ENCODE results near the gene DBI.
A peak's percentile ranks its signal among the peaks of the same experiment; 100 is the strongest.
"Not testable (repeated sequence)": the region's sequence is repeated elsewhere in the genome, so short reads cannot be mapped to it uniquely, and the experiment has no call there.

Gene DBI

GRCh38 chr2:119366161-119366648 lies 572 bp upstream of the DBI start:
- DNase-seq, result no peak

DNA sequence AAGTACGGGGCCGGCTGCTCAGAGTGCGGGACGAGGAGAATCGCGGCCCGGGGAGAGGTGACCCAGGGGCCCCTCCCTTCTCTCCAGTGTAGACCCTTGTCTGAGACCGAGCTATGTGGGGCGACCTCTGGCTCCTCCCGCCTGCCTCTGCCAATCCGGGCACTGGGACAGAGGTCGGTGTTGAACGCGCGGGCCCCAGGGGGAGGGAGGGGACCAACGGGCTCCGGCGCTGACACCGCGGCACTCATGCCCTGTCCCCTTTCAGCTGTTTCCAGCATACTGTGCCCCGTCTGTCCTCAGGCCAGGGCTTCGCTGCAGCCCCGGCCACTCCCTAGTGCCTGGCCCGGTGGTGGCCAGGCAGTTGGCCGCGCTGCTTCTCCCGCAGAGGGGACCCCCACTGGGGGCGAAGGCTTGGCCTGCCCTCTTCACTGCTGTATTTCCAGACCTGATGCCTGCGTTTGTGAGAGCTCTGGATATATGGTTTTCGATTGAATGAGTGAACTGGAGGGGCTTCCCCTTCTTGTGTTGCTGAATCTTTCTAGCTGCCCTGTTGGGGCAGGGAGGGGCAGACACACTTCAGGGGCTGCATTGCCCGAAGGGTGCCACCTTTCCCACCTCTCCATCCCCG lies 809 bp downstream of the DBI start:
- peak; percentile 27 for DNase-seq

- no peak for DNase-seq
These were observed 3.1 kb downstream of the DBI start for GRCh38 chr2:119369845-119370244.

GRCh38 chr2:119371111-119371510 lies 4.3 kb downstream of the DBI start:
- DNase-seq, result no peak

DNA sequence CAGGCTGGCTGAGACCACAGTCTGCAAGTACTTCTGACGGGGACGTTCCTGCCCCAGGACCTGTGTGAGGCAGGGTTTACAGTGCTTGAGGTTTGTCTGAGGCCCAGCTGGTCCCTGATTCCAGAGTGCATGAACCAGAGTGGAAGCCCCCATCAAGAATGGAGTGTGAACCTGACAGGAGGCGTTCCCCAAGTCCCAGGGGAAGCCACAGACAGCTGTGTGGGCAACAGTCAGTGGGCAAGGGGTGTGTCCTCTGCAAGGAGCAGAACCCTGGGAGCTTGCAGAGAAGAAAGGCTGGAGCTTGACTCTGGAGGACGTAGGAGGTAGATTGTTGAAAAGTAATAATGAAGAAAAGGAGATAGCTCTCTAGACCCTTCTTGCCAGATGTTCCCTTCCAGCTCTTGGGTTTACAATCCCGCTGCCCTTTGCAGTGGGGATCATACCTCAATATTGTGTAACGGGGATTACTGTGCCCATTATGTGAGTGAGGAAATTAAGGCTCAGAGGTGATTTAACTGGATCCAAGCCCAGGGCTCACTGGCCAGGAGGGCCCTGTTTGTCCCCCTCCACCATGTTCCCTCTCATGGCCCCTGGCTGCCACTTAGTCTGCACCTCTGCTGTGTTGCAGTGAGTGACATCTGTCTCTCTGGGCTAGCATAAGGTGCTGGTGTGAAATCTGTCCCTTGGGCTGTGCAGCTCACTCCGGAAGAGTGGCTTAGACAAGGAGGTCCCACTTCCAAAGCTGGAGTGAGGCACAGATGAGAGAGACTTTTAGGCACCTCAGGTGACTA lies 6.2 kb downstream of the DBI start:
- DNase-seq, result no peak

GRCh38 chr2:119373907-119374745 lies 7.3 kb downstream of the DBI start:
- DNase-seq, result not testable (repeated sequence)

DNA sequence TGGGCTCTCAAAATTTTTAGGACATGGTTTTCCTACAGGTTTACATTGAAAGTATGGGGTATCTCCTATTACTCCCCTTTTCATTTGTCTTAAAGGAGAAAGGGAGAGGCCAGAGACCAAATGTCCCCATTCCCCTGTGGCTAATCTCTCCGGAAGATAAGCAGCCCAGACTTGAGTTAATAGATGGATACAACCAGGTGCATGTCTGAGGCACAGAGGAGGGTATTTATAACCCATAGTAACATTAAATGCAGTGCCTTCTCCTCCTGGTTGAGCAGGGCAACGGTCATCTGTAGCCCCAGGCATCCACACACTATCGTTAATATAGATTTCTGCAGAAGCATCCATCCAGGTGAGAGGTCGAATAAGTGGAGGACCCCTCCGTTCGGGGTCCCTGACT lies 9.6 kb downstream of the DBI start:
- not testable (repeated sequence) for DNase-seq

DNA sequence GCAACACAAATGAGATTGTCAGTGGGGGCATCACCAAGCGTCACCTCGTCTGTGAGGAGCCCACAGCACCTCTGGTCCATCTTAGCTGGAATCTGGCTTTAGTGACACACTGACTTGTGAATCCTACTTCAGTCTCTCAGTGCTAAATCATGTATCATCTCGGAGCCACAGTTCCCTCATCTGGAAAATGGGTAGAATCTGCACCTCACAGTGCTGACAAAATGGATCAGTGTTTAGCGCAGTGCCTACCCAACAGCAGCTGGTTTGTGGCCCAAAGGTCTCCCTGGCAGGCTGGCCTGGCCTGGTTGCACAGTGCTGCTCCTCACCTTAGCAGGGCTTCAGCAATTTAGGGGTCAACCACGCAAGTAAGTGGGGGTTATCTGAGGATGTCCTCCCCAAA lies 10.0 kb downstream of the DBI start:
- no peak for DNase-seq

DNA sequence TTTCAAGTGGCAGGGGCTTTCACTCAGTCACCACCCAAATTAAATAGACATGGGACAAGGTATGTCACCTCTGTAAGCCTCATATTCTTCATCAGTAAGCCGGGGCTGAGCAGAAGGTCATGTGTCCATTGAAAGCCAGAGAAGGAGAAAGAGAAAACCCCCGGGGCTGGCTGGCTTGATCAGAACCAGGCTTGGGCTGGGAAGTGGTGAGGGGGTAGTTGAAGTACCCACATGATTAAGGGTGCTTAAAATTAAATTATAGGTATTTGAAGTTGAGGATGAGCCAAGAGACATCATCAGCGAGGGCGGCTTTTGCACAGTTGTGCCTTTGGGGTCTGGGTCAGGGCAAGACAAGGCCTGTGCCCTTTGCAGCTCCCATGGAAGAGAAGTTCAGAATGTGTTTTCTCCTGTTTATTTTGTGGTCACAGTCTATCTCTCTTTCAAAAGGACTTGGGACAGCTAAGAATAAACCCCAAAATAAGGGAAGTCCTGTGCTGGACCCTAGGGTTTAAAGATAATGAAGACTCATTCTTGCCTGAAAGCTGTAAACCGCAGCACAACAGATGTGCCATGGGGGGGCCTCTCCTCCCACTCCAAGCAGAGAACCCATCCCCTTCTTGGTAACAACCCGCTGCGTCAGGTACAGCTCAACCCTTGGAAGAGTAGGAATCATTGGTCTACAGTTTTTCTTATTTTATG lies 10.7 kb downstream of the DBI start:
- DNase-seq, result no peak

DNA sequence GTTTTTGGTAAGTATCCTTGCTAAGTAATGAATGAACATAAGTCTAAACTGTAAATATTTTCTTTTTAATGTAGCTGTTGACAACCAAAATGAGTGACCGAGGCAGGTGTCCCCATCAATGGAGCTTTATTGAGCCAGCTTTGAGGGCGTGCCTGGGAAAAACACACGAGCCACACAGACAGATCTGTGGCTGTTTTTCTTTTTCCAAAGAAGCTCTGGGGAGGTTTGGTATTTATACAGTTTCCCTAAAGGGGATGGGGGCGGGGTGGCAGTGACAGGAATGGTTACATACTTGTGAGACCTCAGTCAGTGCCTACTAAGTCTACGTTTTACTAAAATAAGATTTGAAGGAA lies 11.2 kb downstream of the DBI start:
- DNase-seq, result no peak

- DNase-seq, result no peak
These were observed 11.8 kb downstream of the DBI start for GRCh38 chr2:119378566-119378965.

DNA sequence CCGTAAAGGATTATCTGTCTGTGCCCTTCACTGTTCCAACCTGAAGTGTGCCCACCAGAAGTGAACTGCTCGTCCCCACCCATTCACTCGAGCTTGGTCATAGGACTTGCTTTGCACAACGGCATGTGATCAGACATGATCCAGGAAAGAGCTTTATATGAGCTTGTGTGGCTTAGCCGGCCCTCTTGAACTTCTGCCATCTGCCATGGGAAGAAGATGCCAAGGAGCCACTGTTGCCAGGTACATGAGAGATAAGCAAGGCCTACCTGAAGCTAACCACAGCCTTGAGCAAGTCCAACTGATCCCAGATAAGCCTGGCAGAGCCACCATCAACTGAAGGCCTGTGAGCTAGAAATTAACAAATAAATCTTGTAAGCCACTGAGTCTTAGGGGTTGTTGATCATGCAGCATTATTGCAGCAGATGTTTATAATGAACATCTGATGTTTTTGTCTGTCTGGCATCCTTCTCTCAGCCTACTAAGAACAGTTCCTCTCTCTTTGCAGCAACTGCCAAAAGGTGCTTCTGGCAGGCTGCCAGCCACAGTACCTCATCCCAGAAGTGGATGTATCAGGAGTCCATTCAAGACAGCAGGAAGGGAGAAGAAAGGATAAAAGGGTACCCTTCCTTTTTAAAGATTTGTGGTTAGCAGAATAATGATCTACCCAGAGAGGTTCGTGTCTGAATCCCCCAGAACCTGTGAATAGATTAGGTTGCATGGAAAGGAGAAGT lies 16.8 kb downstream of the DBI start:
- DNase-seq, result no peak

DNA sequence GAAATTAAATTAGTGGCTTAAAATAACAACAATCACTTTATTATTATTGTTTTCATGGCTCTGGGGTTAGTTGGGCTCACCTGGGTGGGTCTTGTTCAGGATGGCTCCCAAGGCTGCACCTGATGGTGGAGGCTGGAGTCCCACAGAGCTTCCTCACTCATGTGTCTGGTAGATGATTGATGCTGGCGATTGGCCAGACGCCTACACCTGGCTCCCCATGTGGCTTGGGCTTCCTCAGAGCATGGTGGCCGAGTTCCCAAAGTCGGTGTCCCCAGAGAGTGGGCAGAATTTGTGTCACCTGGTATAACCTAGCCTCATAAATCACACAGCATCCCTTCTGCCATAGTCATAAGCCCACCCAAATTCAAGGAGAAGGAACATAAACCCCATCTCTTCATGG lies 18.2 kb downstream of the DBI start:
- no peak for DNase-seq

- no peak for DNase-seq
These were observed 18.7 kb downstream of the DBI start for GRCh38 chr2:119385466-119385865.

GRCh38 chr2:119387381-119388129 lies 20.8 kb downstream of the DBI start:
- DNase-seq, result peak; percentile 46

GRCh38 chr2:119389615-119390306 lies 23.0 kb downstream of the DBI start:
- no peak for DNase-seq

DNA sequence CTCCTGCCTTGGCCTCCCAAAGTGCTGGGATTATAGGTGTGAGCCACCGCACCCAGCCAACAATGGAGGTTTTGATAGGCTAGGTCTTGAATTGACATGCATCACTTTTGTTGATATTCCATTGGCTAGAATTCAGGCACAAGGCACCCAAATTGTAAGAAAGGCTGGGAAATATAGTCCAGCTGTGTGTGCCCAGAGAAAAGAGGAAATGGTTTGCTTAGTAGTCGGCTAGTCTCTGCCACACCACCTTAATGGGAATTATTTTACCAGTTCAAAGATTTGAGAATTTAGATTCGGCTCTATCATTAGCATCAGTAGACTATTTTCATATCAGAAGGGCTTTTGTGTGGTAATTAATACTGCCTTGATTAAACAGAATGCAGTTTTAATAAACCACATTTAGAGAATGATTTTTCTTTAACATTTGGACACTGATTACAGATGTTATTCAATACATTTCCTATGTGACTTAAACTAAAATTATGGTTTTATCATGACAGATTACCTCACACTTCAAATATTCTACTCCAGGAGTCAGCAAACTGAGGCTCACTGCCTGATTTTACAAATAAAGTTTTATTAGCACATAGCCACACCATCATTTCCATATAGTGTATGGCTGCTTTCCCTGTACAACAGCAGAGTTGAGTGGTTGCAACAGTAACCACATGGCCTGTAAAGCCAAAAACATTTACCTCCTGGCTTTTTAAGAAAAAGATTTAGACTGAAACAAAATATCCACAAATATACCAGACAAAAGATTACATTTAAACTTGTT lies 27.4 kb downstream of the DBI start:
- DNase-seq, result no peak

DNA sequence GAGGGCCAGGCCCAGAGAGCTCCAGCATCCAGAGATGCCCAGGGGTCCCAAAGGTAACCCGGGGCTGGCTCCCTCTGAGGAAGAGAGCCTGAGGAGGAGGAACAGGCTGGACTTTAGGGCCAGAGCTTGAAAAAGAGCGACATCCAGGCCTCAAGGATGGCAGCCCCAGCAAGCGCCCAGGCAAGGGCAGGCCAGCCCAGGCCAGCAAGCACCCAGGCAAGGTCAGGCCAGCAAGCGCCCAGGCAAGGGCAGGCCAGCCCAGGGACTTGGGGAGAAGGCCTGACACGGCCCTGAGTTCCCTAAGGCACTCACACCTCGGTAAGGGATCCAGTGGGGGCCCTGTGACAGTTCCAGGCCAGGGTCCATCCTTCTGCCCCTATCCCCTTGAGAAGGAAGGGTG lies 30.4 kb downstream of the DBI start:
- no peak for DNase-seq

DNA sequence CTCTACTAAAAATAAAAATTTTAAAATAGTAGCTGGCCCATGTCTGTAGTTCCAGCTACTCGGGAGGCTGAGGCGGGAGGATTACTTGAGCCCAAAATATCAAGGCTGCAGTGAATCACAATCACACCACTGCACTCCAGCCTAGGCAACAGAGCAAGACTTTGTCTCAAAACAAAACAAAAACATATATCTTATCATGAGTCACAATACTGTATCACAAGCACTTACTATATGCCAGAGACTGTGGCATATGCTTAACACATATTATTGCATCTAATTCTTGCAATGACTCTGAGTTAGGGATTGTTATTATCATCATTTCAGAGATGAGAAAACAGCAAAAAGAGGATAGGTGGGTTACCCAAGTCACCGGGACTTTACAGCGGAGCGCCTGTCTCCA lies 35.3 kb downstream of the DBI start:
- no peak for DNase-seq
